A172 (cell line): ENCODE measurements around the gene HOXD8. TPM values are rescaled to one million over a fixed set of nuclear protein-coding genes. Genes with fewer than 3 reads are reported as not detected.

Experiments
- DNase-seq: peaks from one replicate; pipeline ENCODE4 v3.0.0-alpha.2; 2015; ENCODE audit warnings: low spot score
- total RNA-seq: library from RNA; depleted of rRNA; stranded (reverse); fragments of >200 nt; shearing (Covaris generic); gene quantifications from 2 replicates; pipeline ENCODE4 v1.2.3, GENCODE V29; 2014

HOXD8 gene
- total RNA-seq, 1 experiment from 2014 or later, result 20.4 TPM

- DNase-seq, result no peak
Observed at GRCh38 chr2:176146645-176147044, 17.1 kb downstream of the HOXD8 start.

- DNase-seq, result no peak
Observed at GRCh38 chr2:176147210-176147799, 17.8 kb downstream of the HOXD8 start.

DNA sequence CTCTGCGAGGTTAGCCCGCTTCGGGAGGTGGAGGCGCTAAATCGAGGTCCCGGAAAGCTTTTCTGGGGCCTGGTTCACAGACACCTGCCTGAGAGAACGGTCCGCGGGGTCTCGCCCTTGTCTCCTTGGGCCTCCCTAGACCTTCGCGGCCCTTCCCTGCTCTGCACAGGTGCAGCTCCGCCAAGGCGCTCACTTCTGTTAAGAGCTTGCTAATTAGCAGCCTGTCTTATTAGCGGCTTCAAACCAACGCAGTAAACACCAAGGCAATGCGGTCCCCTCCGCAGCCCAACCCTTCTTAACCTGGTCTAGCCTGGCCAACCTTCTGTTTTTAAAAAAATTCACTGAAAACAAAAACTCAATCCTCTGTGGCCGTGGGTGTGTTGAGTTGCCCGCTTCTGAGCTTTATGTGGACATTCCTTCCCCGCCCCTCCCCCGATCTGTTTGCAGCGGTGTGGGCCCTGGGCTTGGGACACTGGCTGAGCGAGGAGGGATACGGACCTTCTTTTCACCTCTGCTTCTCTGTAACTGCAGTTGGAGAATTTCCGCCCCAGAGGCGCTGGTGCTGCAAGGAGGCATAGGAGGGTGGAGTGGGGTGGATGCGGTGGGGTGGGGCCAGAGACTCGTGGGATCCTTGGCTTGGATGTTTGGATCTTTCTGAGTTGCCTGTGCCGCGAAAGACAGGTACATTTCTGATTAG lies 18.4 kb downstream of the HOXD8 start:
- DNase-seq, result no peak

GRCh38 chr2:176148751-176149421 lies 19.4 kb downstream of the HOXD8 start:
- no peak for DNase-seq

DNA sequence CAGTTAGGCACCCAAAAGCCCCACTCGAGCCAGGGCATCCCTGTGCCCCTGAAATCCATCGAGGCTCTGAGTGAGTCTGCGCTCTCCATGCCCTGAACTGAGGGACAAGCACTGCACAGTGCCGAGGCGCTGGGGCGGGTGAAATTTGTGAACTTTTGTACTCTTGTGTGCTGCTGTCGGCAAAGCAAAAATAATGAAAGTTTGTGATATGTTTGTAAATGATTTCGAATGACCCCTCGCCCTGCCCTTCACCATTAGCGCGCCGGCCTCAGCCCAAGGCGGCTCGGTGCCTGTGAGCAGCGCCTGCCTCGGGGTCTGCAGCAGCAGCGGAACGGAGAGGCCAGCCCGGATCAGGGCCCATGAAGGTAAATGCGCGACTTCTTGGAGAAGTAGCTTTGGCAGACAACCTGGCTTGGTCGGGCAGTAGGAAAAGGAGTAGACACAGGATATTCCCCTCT lies 20.0 kb downstream of the HOXD8 start:
- DNase-seq, result no peak

DNA sequence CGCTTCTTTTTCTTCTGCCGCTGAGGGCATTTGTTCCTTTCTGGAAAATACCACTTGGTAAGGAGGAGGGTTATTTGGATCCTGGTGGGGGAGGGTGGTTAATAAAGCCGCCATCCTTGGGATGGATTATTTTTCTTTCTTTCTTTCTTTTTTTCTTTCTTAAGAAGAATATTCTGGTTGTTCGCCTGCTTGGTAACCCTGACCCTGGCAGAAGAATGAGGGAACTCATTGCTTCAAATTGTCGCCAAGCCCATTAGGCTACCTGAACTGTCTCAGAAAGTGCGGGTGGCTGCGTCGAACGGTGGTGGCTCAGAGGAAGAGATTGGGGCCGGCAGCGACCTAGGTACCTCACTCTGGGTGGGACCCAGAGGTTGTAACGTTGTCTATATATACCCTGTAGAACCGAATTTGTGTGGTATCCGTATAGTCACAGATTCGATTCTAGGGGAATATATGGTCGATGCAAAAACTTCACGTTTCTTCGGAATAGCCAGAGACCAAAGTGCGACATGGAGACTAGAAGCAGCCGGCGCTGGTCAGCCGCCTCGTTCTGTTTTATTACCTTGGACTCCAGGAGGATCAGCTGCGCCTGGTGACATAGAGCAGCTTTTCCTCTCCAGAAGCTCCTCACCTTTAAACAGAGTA lies 20.6 kb downstream of the HOXD8 start:
- DNase-seq, result no peak

DNA sequence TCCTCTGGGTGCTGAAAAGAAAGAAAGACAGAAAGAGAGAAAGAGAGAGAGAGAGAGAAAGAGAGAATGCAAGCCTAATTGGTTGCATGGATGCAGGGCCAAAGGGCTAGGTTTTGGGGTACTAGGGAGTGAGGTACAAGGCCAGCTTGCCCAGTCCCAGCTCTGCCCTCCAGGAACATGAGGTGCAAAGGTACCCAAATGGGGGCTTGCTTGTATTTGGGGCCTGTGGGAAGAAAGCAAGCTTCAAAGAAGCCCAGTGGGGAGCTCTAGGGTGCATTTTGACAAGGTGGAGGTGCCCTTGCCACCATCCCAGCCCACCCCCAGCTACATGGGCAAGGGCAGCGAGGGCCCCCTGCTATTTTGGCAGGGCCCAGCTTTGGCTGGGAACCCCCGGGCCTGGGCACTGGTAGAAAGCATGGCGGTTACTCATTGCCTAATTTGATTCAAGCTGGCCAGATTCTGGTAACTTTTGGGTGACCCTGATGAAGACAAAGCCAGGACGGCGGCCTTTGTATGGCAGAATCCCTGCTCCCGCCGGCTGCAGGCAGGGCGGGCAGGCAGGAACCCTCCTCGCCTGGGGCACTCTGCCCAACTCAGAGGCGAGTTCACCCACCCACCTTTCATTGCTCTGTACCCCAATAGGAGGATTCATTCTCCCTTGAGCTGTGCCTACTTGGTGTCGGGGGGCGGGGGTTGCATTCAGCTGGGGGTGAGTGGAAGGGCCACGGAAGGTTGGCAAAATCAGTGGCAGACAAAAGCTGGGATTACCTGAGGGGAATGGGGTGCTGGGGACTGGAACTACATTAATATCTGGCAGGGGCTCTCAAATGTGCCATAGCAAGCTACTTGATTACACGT lies 21.3 kb downstream of the HOXD8 start:
- no peak for DNase-seq

DNA sequence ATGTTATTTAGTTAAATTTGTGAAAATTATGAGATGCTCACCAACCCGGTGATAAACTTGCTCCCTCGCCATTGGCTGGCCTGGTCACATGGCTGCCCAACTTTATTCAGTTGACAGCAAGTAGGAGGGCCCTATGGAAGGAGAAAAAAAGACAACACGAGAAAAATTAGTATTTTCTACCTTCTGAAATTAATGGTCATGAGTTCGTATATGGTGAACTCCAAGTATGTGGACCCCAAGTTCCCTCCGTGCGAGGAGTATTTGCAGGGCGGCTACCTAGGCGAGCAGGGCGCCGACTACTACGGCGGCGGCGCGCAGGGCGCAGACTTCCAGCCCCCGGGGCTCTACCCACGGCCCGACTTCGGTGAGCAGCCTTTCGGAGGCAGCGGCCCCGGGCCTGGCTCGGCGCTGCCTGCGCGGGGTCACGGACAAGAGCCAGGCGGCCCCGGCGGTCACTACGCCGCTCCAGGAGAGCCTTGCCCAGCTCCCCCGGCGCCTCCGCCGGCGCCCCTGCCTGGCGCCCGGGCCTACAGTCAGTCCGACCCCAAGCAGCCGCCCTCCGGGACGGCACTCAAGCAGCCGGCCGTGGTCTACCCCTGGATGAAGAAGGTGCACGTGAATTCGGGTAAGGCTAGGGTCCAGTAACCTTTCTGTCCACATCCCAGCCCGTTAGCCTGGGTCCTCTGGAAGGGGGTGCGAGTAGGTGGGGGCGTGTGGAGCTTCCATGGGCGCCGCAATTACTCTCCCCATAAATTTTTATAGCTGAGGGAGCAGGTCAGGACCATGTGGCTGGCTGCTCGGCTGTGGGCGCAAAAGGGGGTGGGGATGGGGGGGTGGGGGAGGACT lies 22.2 kb downstream of the HOXD8 start, which contains the start of gene HOXD4:
Gene HOXD4 (plus strand): TSS at position 109 of the 846 bp plus-strand sequence. CDS start 84 bp downstream, at position 193.
- no peak for DNase-seq

- DNase-seq, result no peak
Observed at GRCh38 chr2:176152350-176153181, 23.1 kb downstream of the HOXD8 start.

DNA sequence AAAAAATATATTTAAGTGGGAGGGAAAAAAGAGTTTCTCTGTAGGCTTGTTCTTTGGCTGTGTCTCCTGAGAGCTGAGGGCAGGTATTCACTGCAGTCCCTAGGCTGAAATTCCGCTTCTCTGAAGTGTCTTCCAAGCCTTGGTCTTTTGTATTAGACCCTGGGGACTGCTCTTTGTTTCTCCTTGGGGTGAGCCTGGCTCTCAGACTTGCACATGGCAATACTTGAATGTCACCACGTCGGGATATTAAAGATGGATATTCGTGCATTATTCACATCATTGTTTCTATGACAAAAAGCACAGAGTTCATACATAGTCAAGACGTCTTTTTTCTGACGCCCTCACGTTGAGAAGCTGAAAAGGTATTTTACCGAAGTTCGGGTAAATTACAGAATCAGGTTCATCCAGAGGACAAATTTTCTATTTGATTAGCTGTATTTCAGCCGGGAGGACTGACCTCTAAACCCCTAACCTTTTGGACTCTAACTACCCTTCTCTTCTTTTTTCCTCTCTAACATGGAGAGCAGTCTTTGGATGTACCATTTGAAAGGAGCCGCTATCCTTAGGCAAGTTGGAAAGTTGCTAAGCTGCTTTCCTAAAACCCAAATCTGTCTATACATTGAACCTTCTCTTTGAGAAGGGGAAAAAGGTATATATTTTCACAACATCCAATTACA lies 25.2 kb downstream of the HOXD8 start:
- no peak for DNase-seq

DNA sequence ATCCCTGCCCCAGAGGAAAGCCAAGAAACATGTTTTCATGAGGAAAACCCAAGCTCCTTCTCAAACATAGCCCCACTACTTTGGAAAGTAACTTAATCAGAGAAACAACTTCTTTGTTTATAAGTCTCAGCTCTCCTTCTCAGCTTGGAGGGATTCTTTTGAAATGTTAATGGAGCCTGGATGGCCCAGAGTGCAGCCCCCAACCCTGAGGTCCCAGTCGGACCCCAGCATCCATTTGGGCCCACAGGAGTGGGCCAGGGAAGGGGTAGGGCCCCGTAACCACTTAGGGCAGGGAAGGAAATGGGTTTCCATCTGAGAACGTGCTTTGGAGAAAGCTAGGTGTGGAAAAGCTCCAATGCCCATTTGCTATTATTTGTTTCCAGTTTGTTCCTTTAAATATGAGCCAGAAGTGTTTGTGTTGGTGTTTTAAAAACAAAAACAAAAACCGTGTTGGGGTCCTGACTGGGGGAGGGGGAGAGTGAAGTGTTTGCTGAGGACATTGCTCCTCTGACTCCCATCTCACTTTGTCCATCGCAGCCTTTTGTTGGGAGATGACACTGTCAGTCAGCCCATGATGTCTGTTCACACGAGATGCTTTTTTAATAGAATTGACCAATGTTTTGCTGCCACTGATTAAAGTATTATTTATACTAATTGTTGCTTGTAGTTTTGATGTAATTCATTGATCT lies 26.0 kb downstream of the HOXD8 start:
- no peak for DNase-seq

GRCh38 chr2:176156301-176156806 lies 26.8 kb downstream of the HOXD8 start:
- no peak for DNase-seq

DNA sequence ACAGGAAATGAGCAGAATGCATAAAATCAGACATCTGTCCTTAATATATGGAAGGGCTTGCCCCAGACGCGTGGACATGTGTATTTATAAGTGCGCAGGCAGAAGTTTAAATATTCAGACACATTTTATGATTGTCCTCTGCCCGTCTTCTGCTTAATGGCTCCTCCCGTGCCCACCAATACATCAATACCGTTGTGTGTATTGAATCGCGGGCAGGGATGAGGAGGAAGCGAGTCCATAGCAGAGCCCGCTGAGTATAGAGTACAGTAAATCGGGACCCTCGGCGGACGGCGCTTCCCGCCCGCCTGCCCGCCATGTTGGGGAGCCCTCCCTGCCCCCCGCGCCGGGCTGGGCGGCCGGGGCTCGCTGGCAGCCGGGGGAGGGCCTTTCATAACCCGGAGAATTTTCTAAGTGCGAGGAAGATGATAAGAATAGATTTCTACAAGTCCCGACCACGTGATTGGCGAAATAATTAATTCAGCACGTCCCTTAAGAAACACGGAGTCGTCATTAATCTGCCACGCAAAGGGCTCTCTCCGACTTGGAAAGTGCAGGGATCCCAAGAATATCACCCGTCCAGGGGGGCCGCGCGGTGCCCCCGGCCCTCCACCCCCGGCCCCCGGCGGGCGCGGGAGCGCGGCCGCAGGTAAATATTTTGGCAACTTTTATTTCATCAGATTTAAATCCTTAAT lies 27.4 kb downstream of the HOXD8 start, which contains the start of gene HOXD3:
Gene HOXD3 (plus strand): TSS at position 501 of the 692 bp plus-strand sequence. CDS start 11,808 bp downstream, outside the sequence.
- DNase-seq, result no peak

GRCh38 chr2:176157499-176158185 lies 28.1 kb downstream of the HOXD8 start:
- no peak for DNase-seq

- DNase-seq, result no peak
Observed at GRCh38 chr2:176158186-176158591, 28.7 kb downstream of the HOXD8 start.

DNA sequence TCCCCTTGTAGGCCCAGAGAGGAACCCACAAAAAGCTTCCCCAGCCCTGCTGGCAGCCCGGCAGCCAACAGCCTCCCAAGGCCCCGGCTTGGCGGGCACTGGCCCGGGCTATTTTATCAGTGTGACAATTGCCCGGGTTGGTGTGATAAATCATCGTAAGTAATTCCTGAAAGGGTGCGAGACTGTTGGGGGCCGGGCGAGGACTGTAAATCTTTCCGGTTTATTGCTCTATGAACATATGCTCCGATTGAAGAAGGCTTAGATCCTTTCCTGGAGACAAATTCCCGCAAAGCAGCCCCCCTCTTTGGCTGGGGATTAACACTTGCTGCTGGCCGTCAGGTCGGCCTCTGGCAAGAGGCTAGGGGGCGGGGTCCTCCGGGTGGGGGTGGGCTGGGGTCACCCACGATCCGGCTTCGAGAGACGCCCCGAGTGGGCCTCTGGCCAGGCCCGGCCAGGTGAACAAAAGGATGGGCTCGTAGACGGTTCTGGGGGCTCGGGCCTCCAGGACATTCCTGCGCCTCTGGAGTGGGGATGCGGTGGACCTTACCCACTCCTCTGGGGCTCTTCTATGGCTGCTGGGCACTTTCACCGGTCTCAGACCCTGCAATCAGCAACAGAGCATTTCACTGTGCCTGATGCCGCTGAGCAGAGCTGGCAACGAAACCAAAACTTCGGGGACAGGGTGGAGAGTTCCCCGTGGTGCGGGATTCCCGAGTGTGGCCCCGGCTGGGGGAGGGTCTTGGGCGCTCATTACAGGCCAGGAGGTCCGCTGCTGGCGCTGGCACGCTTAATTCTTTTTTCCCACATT lies 29.6 kb downstream of the HOXD8 start:
- no peak for DNase-seq
